ENCODE results near the gene GAS2L3. TPM values are rescaled to one million over a fixed set of nuclear protein-coding genes. Genes with fewer than 3 reads are reported as not detected.

GAS2L3 gene
- polyA plus RNA-seq, 1 donor (not counting 4 experiments of a cell fraction or from before 2014, with no cell fraction given) = 3.6 TPM

- no peak overlapping the region for H3K4me3 ChIP-seq (ENCODE audit: control insufficient read depth in 2 of 3, extremely low read depth in 1 of 3, insufficient read depth in 2 of 3, low read depth in 1 of 3, low read length in 3 of 3)
- no peak overlapping the region for H3K9ac ChIP-seq (ENCODE audit: control insufficient read depth, extremely low read depth, insufficient read depth, low read length)
- TF ChIP-seq, protein P1, sequence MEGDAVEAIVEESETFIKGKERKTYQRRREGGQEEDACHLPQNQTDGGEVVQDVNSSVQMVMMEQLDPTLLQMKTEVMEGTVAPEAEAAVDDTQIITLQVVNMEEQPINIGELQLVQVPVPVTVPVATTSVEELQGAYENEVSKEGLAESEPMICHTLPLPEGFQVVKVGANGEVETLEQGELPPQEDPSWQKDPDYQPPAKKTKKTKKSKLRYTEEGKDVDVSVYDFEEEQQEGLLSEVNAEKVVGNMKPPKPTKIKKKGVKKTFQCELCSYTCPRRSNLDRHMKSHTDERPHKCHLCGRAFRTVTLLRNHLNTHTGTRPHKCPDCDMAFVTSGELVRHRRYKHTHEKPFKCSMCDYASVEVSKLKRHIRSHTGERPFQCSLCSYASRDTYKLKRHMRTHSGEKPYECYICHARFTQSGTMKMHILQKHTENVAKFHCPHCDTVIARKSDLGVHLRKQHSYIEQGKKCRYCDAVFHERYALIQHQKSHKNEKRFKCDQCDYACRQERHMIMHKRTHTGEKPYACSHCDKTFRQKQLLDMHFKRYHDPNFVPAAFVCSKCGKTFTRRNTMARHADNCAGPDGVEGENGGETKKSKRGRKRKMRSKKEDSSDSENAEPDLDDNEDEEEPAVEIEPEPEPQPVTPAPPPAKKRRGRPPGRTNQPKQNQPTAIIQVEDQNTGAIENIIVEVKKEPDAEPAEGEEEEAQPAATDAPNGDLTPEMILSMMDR (optimal IDR thresholded peaks at IDR 0.05 in 1 of 3, IDR thresholded peaks at IDR 0.05 in 1 of 3, conservative IDR thresholded peaks at IDR 0.05 in 1 of 3; ENCODE audit: extremely low read depth in 1 of 3, insufficient read depth in 2 of 3, low read length in 3 of 3) = no peak
- TF ChIP-seq EZH2 (IDR thresholded peaks at IDR 0.05; ENCODE audit: low read length) = no peak
- no peaks in the 10 kb centered on the region for H3K36me3 ChIP-seq (ENCODE audit: control insufficient read depth in 2 of 2, extremely low read depth in 1 of 2, insufficient read depth in 2 of 2, low read length in 2 of 2)
- peaks cover 8% of the 10 kb centered on the region for H3K4me1 ChIP-seq (ENCODE audit: control insufficient read depth, extremely low read depth, insufficient read depth, low read length)
- DNase-seq (ENCODE audit: low read depth, low spot score) (no peak), FAIRE-seq (no peak)
- no peak overlapping the region for H3K4me2 ChIP-seq (ENCODE audit: control insufficient read depth, extremely low read depth, insufficient read depth, low read depth, low read length)
- no peaks in the 10 kb centered on the region for H3K9me1 ChIP-seq (ENCODE audit: control insufficient read depth, extremely low read depth, insufficient read depth, low read length)
- no peaks in the 10 kb centered on the region for H4K20me1 ChIP-seq (ENCODE audit: control insufficient read depth, extremely low read depth, insufficient read depth, low read length)
- H2AFZ ChIP-seq (ENCODE audit: control insufficient read depth, low read length) = no peak overlapping the region
- H3K27me3 ChIP-seq (ENCODE audit: control insufficient read depth, extremely low read depth, insufficient read depth, low read length) = no peaks in the 10 kb centered on the region
- no peak overlapping the region for H3K27ac ChIP-seq (ENCODE audit: control insufficient read depth, insufficient read depth, low read length)
- dilution Hi-C loops (cut with MboI; ENCODE audit: extremely low pct_ligation_motif_present, low sequenced_read_pairs) = no loop called here
- H3K9me3 ChIP-seq (ENCODE audit: control insufficient read depth, low read depth, low read length) = no peaks in the 10 kb centered on the region
- H3K79me2 ChIP-seq (ENCODE audit: control insufficient read depth, insufficient read depth, low read length) = no peaks in the 10 kb centered on the region
These were observed 83.4 kb downstream of the GAS2L3 start for GRCh38 chr12:100656856-100657255.

GRCh38 chr12:100661300-100661951 lies 87.9 kb downstream of the GAS2L3 start:
- Histone ChIP-seq H3K9me3 (ENCODE audit: control insufficient read depth, low read depth, low read length) (no peaks in the 10 kb centered on the region), H3K27ac (ENCODE audit: control insufficient read depth, insufficient read depth, low read length) (no peak overlapping the region), H3K36me3 (ENCODE audit: control insufficient read depth in 2 of 2, extremely low read depth in 1 of 2, insufficient read depth in 2 of 2, low read length in 2 of 2) (no peaks in the 10 kb centered on the region), H3K9me1 (ENCODE audit: control insufficient read depth, extremely low read depth, insufficient read depth, low read length) (no peaks in the 10 kb centered on the region), H2AFZ (ENCODE audit: control insufficient read depth, low read length) (no peak overlapping the region), H3K4me3 (ENCODE audit: control insufficient read depth in 2 of 3, extremely low read depth in 1 of 3, insufficient read depth in 2 of 3, low read depth in 1 of 3, low read length in 3 of 3) (no peak overlapping the region), H3K79me2 (ENCODE audit: control insufficient read depth, insufficient read depth, low read length) (no peaks in the 10 kb centered on the region), H3K27me3 (ENCODE audit: control insufficient read depth, extremely low read depth, insufficient read depth, low read length) (no peaks in the 10 kb centered on the region), H3K4me2 (ENCODE audit: control insufficient read depth, extremely low read depth, insufficient read depth, low read depth, low read length) (no peak overlapping the region), H4K20me1 (ENCODE audit: control insufficient read depth, extremely low read depth, insufficient read depth, low read length) (no peaks in the 10 kb centered on the region), H3K9ac (ENCODE audit: control insufficient read depth, extremely low read depth, insufficient read depth, low read length) (no peak overlapping the region), H3K4me1 (ENCODE audit: control insufficient read depth, extremely low read depth, insufficient read depth, low read length) (peaks cover 8% of the 10 kb centered on the region)
- dilution Hi-C loops (cut with MboI; ENCODE audit: extremely low pct_ligation_motif_present, low sequenced_read_pairs) = no loop called here
- FAIRE-seq (peak; percentile 51), DNase-seq (ENCODE audit: low read depth, low spot score) (no peak)
- TF ChIP-seq EZH2 (IDR thresholded peaks at IDR 0.05; ENCODE audit: low read length) = no peak
- TF ChIP-seq, protein P1 (optimal IDR thresholded peaks at IDR 0.05 in 1 of 3, IDR thresholded peaks at IDR 0.05 in 1 of 3, conservative IDR thresholded peaks at IDR 0.05 in 1 of 3; ENCODE audit: extremely low read depth in 1 of 3, insufficient read depth in 2 of 3, low read length in 3 of 3) = no peak
